Spinal cord (tissue), 10 donors: ENCODE measurements around the gene NDFIP2. TPM values are rescaled to one million over a fixed set of nuclear protein-coding genes. Genes with fewer than 3 reads are reported as not detected.

Experiments
- DNase-seq, 6 donors: peaks; one replicate each; pipeline versions ENCODE4 v3.0.0 to v3.0.0-alpha.2; 2013 to 2015; ENCODE audit warnings: low spot score in 6 of 6, low read depth in 4 of 6
- H3K27ac ChIP-seq: one replicate; pipeline ENCODE4 v1.5.1; 2013; ENCODE audit warnings: low read depth, low read length, control low read depth
- H3K27me3 ChIP-seq: one replicate; pipeline ENCODE4 v1.6.1; 2013; ENCODE audit warnings: low read length; ENCODE audit not compliant: control insufficient read depth, insufficient read depth
- H3K36me3 ChIP-seq: one replicate; pipeline ENCODE4 v1.6.1; 2013; ENCODE audit warnings: low read length; ENCODE audit not compliant: control insufficient read depth, insufficient read depth
- H3K4me1 ChIP-seq: one replicate; pipeline ENCODE4 v1.6.1; 2013; ENCODE audit warnings: low read length; ENCODE audit not compliant: control insufficient read depth, insufficient read depth
- H3K4me3 ChIP-seq: one replicate; pipeline ENCODE4 v1.5.1; 2013; ENCODE audit warnings: low read depth, low read length, control low read depth
- H3K9me3 ChIP-seq: one replicate; pipeline ENCODE4 v1.6.1; 2013; ENCODE audit warnings: low read length; ENCODE audit not compliant: control insufficient read depth, insufficient read depth
- WGBS: methylation state at CpG from one replicate; pipeline ENCODE4 v1.1.5; 2013; ENCODE audit warnings: missing lambda C conversion rate; ENCODE audit not compliant: insufficient coverage; 5-methylcytosine and 5-hydroxymethylcytosine counted together
- polyA plus RNA-seq, 2 donors: library from polyadenylated mRNA; unstranded; fragments of 120-200 nt; gene quantifications; one replicate each; pipeline ENCODE4 v1.2.1, GENCODE V29; 2013; ENCODE audit not compliant: insufficient read length in 2 of 2
- total RNA-seq, 2 donors: library from RNA; depleted of rRNA in 1 of 2; stranded (reverse); fragments of 120-200 nt in 1 of 2; fragments of >200 nt in 1 of 2; gene quantifications; one replicate each; pipeline versions ENCODE4 v1.2.3 to v1.2.4, GENCODE V29; 2013 to 2014
- donor health status: healthy.

The NDFIP2 gene
- total and polyA plus RNA-seq, 4 donors, result 33.4 to 62.5 (median 37.1) TPM

DNA sequence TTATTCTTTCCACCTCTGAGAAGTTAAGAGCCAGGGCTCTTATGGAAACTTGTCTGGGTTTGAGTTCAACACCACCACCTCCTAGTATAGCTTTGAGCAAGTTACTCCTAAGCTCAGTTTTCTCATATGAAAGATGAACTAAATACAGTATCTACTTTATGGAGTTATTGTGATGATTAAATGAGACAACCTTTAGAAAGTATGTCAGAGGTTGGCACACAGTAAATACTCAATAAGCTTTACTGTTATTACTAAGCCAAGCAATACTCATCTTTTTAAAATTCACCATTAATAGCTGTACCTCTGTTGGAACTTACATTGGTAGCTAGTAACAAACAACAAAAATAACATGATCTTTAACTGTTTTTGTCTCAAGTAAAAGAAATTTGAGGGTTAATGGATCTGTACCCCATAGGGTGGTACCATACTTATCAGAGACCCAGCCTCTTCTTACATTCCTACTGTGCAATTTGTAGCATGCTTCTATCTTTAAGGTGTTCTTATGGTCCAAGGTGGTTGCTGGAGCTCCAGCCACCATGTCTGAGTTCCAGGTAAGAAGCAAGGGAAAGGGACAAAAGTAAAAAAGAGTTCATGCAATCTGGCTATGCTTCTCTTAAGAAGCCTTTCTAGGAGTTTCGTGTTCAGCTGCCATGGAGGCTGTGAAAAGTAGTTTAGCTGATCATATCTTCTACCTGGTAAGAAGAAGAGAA is 24.1 kb upstream of the NDFIP2 start:
- Histone ChIP-seq H3K36me3 (no peaks in the 10 kb centered on the region), H3K9me3 (no peaks in the 10 kb centered on the region), H3K4me3 (no peak overlapping the region), H3K27me3 (no peaks in the 10 kb centered on the region), H3K27ac (no peak overlapping the region), H3K4me1 (no peaks in the 10 kb centered on the region)
- WGBS, result no CpG with 5 or more reads among the region's 1 CpG
- DNase-seq, result no peak

DNA sequence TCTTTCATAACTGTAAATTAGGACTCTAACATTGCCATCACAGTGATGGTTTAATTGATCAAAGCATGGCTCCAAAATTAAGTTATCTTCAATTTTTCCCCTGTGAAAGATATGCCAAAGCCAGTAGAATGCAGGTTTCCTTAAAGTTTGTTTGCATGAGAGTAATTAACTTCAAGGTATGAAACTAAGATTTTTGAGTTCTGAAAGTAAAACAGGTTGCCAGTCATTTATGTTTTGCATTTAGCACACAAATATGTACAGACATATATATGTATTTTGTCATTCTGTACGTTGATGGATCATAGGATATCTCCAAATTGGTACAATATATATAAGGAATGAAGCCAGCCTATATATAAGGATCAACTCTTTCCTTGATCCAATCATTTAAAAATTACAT is 23.6 kb upstream of the NDFIP2 start:
- H3K9me3 ChIP-seq, result no peaks in the 10 kb centered on the region
- H3K4me1 ChIP-seq, result no peaks in the 10 kb centered on the region
- no peaks in the 10 kb centered on the region for H3K27me3 ChIP-seq
- no peak for DNase-seq
- no peak overlapping the region for H3K4me3 ChIP-seq
- no peak overlapping the region for H3K27ac ChIP-seq
- H3K36me3 ChIP-seq, result no peaks in the 10 kb centered on the region
- WGBS, result no CpG with 5 or more reads among the region's 1 CpG

GRCh38 chr13:79457948-79458347 is 23.0 kb upstream of the NDFIP2 start:
- Histone ChIP-seq H3K9me3 (no peaks in the 10 kb centered on the region), H3K27ac (no peak overlapping the region), H3K4me1 (no peaks in the 10 kb centered on the region), H3K27me3 (no peaks in the 10 kb centered on the region), H3K36me3 (no peaks in the 10 kb centered on the region), H3K4me3 (no peak overlapping the region)
- no peak for DNase-seq
- WGBS, result no CpG with 5 or more reads among the region's 2 CpGs

DNA sequence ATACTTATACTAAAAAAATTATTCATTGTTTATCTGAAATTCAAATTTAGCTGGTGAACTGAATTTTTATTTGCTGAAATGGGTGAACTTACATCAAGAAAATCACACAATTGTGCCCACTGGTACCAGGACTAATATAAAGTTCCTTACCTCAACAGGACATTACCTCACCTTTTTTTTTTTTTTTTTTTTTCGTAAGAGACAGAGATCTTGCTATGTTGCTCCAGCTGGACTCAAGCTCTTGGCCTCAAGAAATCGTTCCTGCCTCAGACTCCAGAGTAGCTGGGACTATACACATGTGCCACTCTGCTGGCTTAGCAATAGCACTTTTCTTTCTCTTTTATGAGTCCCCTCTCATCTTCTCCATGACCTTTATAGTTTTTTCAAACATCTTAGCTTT is 22.5 kb upstream of the NDFIP2 start:
- Histone ChIP-seq H3K4me3 (no peak overlapping the region), H3K27ac (no peak overlapping the region), H3K4me1 (no peaks in the 10 kb centered on the region), H3K9me3 (no peaks in the 10 kb centered on the region), H3K36me3 (no peaks in the 10 kb centered on the region), H3K27me3 (no peaks in the 10 kb centered on the region)
- 71% methylated on average over 1 of the region's 2 CpGs for WGBS
- DNase-seq, result no peak

DNA sequence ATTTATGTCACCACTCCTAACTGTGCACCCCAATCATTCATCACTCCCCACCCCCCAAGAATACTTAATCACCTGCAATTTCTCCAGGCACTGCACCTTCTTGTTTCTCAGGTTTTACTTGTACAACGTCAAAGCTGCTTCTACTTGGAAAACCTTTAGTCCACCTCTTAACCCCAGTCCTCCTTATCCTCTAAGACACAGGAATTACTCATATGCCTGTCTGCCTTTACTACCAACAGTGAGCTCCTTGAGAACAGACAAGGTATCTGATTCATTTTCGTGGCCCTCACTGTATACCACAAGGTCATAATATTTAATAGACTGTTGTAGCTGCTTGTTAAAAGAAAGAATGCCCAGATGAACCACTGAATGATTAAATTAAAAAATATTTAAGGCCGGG is 21.0 kb upstream of the NDFIP2 start:
- no peaks in the 10 kb centered on the region for H3K9me3 ChIP-seq
- no peaks in the 10 kb centered on the region for H3K27me3 ChIP-seq
- H3K4me1 ChIP-seq, result no peaks in the 10 kb centered on the region
- no peak overlapping the region for H3K27ac ChIP-seq
- no peak overlapping the region for H3K4me3 ChIP-seq
- no peaks in the 10 kb centered on the region for H3K36me3 ChIP-seq
- DNase-seq, result no peak
- WGBS, result 83% methylated on average over 1 of the region's 3 CpGs

DNA sequence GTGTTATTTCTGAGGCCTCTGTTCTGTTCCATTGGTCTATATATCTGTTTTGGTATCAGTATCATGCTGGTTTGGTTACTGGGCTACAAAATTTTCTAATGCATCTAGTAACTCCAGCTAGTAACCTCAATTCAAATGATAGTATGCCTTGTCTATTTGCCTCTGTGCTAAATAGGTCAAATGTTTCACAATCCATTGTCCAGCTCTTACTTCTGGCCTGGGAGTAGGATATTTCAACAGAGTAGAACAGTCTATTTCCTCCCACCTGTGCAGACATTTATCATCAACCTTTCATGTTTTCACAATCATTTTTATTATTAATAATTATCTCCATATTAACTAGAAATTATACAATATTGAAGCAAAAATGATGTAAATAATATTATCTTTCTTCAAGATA is 18.1 kb upstream of the NDFIP2 start:
- no peak overlapping the region for H3K27ac ChIP-seq
- no peaks in the 10 kb centered on the region for H3K4me1 ChIP-seq
- H3K4me3 ChIP-seq, result no peak overlapping the region
- H3K9me3 ChIP-seq, result no peaks in the 10 kb centered on the region
- no peaks in the 10 kb centered on the region for H3K27me3 ChIP-seq
- no peaks in the 10 kb centered on the region for H3K36me3 ChIP-seq
- DNase-seq, result no peak

GRCh38 chr13:79463604-79464003 is 17.4 kb upstream of the NDFIP2 start:
- no peaks in the 10 kb centered on the region for H3K27me3 ChIP-seq
- no peaks in the 10 kb centered on the region for H3K9me3 ChIP-seq
- DNase-seq, result no peak
- WGBS, result no CpG with 5 or more reads among the region's 1 CpG
- H3K4me3 ChIP-seq, result no peak overlapping the region
- H3K4me1 ChIP-seq, result no peaks in the 10 kb centered on the region
- no peaks in the 10 kb centered on the region for H3K36me3 ChIP-seq
- H3K27ac ChIP-seq, result no peak overlapping the region

- H3K4me1 ChIP-seq, result no peaks in the 10 kb centered on the region
- no CpG with 5 or more reads among the region's 2 CpGs for WGBS
Observed at GRCh38 chr13:79466872-79467271, 14.1 kb upstream of the NDFIP2 start.

DNA sequence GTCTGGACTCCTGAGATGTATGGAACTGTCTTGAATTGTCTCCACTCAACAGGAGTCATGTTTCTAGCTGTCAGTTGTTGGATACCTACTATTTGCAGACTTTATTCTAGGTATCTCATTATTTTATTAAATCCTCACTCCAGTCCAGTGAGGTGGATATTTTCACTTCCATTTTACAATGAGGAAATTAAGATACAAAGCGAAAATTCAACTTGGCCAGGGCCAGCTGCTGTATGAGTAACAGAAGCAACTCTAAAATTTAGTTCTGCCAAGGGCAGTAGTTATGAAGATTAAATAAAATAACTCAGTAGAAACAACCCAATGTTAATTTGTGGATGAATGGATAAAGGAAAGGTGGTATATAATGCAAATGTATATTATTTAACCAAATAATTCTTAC is 12.6 kb upstream of the NDFIP2 start:
- Histone ChIP-seq H3K27ac (no peak overlapping the region), H3K4me3 (no peak overlapping the region), H3K27me3 (no peaks in the 10 kb centered on the region), H3K9me3 (no peaks in the 10 kb centered on the region), H3K4me1 (no peaks in the 10 kb centered on the region), H3K36me3 (no peaks in the 10 kb centered on the region)
- no CpG with 5 or more reads among the region's 1 CpG for WGBS
- no peak for DNase-seq

More at GRCh38 chr13:79466872-79467271, 14.1 kb upstream of the NDFIP2 start:
- no peaks in the 10 kb centered on the region for H3K9me3 ChIP-seq
- H3K4me3 ChIP-seq, result no peak overlapping the region
- no peak overlapping the region for H3K27ac ChIP-seq
- no peak for DNase-seq
- no peaks in the 10 kb centered on the region for H3K27me3 ChIP-seq
- no peaks in the 10 kb centered on the region for H3K36me3 ChIP-seq

DNA sequence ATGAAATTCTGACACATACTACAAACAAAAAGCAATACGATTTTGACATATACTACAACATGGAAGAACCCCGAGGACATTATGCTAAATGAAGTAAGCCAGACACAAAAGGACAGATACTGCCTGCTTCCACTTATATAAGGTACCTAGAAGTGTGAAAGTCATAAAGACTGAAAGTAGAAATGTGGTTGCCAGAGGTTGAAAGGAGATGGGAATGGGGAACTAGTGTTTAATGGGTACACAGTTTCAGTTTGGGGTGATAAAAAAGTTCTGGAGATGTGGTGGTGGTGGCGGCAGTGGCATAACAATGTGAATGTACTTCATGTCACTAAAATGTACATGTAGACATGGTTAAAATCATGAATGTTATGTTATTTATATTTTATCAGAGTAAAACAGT is 12.1 kb upstream of the NDFIP2 start:
- Histone ChIP-seq H3K4me3 (no peak overlapping the region), H3K9me3 (no peaks in the 10 kb centered on the region)
- WGBS, result no CpG with 5 or more reads among the region's 3 CpGs

More for the DNA sequence above, 12.1 kb upstream of the NDFIP2 start:
- Histone ChIP-seq H3K36me3 (no peaks in the 10 kb centered on the region), H3K4me1 (no peaks in the 10 kb centered on the region), H3K27me3 (no peaks in the 10 kb centered on the region), H3K27ac (no peak overlapping the region)
- DNase-seq, result no peak
